ENCODE data around the gene TEKT3.
A peak's percentile ranks its signal among the peaks of the same experiment; 100 is the strongest.

TEKT3 gene

DNA sequence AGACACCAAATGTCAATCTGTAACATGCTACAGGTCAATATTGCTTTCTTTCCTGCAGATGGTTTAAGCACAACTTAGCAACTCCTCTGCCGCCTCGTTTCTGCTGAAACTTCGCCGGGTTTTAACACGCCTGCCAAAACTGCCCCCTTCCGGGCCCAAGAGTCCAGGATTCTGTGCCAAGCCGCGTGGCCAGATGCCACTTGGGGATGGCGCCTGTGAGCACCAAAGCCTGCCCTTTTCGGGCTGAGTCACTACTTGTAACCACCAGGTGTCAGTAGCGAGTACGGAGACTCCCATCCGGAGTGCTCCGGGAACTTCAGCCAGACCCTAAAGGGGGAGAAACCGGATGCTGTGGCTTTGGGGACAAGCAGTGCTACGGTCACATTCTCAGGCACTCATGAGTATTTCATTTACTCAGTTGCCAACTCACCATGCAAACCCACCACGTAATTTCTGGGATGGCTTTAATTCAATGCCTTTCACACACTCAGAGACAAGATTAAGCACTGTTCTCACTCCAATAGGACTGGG, 84.1 kb downstream of the TEKT3 start:
- Mint-ChIP-seq H3K4me1 (peaks cover 25% of the 10 kb centered on the region), H3K9me3 (no peaks in the 10 kb centered on the region), H3K36me3 (no peaks in the 10 kb centered on the region), H3K27ac (no peak overlapping the region), H3K27me3 (peaks cover 69% of the 10 kb centered on the region), H3K4me3 (no peak overlapping the region)
- peak; percentile 62 for ATAC-seq

DNA sequence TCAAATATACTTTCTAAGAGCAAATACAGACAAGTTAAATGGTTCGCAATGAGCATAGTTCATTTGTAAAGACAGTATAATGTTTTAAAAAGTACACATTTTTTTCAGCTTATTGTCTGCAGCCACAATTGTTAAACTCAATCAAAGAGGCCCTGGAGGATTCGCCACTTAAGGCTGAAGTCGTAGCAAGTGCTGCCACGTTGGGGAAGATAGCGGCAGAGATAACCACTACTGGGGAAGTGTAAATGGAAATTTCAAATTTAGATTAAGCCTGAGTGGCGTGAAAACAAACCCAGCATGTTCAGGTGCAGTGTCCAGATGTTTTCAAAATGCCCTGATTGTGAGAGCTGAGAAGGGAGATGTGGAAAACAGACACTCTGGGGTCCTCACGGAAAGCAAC, 84.7 kb downstream of the TEKT3 start:
- H3K9me3 Mint-ChIP-seq: no peaks in the 10 kb centered on the region
- no peak for ATAC-seq
- no peaks in the 10 kb centered on the region for H3K36me3 Mint-ChIP-seq
- peaks cover 22% of the 10 kb centered on the region for H3K4me1 Mint-ChIP-seq
- no peak overlapping the region for H3K4me3 Mint-ChIP-seq
- H3K27ac Mint-ChIP-seq: no peak overlapping the region
- peaks cover 62% of the 10 kb centered on the region for H3K27me3 Mint-ChIP-seq

GRCh38 chr17:15255713-15256454, 85.5 kb downstream of the TEKT3 start:
- Mint-ChIP-seq H3K36me3 (no peaks in the 10 kb centered on the region), H3K4me3 (no peak overlapping the region), H3K27me3 (peaks cover 54% of the 10 kb centered on the region), H3K27ac (no peak overlapping the region), H3K4me1 (peaks cover 15% of the 10 kb centered on the region), H3K9me3 (no peaks in the 10 kb centered on the region)
- ATAC-seq: no peak
